Retinal pigment epithelial cell (primary cell): Measurements from ENCODE around the gene RMC1.

Source experiments
- DNase-seq: peaks from one replicate; pipeline ENCODE4 v3.0.0-alpha.2; 2010; ENCODE audit warnings: low read depth
- H3K4me3 ChIP-seq: 2 replicates; pipeline ENCODE4 v1.5.1; 2011; ENCODE audit warnings: mild to moderate bottlenecking, low read length, control low read depth, moderate library complexity
- TF ChIP-seq, protein P1 (sequence below): conservative IDR thresholded peaks from 2 replicates; pipeline ENCODE4 v1.5.1; 2011; ENCODE audit warnings: low read depth, low read length, control low read depth, inconsistent platforms

Gene RMC1

DNA sequence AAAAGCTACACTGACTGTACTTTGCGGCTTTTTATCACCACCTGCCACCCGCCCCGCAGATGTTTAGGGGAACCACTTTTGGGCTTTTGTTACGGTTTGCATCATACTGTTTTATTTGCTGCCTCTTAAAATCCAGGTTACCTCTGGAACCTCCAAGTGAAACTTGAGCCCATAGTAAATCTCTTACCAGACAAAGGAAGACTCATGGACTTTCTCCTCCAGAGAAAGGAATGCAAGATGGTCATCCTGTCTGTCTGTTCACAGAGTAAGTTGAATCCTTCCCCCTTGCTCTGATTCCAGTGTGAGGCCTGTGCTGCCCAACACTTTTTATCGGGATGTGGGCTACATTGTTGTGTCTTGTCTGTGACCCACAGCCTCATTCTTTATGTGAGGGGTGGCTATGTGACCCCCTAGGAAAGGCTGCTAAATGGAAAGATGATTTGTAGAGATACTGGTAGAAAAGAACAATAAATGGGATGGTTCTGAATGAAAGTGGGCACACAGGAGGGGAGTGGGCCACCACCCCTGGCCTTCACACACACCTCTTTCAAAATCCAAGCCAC lies 23.3 kb downstream of the RMC1 start:
- TF ChIP-seq, protein P1, sequence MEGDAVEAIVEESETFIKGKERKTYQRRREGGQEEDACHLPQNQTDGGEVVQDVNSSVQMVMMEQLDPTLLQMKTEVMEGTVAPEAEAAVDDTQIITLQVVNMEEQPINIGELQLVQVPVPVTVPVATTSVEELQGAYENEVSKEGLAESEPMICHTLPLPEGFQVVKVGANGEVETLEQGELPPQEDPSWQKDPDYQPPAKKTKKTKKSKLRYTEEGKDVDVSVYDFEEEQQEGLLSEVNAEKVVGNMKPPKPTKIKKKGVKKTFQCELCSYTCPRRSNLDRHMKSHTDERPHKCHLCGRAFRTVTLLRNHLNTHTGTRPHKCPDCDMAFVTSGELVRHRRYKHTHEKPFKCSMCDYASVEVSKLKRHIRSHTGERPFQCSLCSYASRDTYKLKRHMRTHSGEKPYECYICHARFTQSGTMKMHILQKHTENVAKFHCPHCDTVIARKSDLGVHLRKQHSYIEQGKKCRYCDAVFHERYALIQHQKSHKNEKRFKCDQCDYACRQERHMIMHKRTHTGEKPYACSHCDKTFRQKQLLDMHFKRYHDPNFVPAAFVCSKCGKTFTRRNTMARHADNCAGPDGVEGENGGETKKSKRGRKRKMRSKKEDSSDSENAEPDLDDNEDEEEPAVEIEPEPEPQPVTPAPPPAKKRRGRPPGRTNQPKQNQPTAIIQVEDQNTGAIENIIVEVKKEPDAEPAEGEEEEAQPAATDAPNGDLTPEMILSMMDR = no peak

DNA sequence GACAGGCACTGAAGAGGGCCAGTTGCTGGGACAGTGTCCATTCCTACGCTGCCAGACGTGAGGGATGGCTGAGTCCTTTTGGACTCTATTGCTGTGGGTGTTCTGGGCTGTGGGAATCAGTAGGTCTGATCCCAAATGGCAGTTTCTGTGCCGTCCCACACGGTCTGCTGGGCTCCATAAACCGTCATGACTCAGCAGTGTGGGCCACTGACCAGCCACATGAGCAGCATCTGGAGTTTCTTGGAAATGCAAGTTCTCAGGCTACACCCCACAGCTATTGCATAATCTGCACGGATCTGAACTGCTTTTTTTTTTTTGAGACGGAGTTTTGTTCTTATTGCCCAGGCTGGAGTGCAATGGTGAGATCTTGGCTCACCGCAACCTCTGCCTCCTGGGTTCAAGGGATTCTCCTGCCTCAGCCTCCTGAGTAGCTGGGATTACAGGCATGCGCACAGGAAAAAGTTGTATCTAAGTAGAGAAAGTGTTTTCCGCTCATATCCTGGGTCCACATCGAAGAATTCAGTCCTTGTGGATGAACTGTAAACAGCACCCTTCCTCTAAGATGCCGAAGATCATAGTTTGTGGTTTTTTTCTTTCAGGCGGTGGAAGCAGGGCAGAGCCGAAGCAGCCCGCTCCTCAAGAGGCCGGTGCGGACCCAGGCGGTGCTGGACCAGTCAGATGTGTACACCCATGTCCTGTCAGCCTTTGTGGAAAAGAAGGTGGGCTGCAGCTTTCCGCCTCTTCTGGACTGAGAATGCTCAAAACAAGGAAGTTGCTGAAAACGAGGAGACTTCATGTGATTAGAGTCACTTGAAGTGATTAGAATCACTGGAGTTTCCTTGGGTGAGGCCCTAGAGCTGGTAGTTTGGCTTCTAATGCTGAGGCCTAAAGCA lies 25.5 kb downstream of the RMC1 start:
- DNase-seq = no peak
- H3K4me3 ChIP-seq = no peak overlapping the region
- TF ChIP-seq, protein P1 = no peak

More for the DNA sequence above, 23.3 kb downstream of the RMC1 start:
- DNase-seq = no peak
- H3K4me3 ChIP-seq = no peak overlapping the region

DNA sequence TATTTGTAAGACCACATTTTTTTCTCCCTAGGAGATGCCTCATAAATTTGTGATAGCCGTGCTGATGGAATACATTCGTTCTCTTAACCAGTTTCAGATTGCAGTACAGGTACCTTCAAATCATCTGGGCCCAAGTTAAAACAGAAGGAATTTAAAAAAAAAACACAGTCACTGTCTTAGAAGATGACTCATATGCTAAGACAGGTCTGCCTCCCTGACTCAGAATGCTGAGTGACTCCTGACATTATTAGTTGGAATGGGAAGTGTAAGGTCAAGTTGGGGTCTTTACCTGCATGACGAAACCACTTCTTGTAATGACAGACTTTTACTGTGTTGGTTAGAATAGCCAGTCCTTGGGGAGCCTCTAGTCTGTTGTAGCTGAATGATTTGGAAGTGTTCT lies 26.3 kb downstream of the RMC1 start:
- DNase-seq = no peak
- no peak overlapping the region for H3K4me3 ChIP-seq
- TF ChIP-seq, protein P1 = no peak

DNA sequence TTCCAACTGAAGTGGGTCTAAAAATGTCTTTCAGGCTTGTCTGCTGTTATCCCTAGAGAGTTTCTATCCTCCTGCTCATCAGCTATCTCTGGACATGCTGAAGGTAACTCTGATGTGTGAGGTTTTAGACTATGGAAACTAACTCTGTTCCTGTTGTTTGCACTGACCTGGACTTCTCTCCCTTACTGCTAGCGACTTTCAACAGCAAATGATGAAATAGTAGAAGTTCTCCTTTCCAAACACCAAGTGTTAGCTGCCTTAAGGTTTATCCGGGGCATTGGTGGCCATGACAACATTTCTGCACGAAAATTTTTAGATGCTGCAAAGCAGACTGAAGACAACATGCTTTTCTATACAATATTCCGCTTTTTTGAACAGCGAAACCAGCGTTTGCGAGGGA lies 26.9 kb downstream of the RMC1 start:
- no peak overlapping the region for H3K4me3 ChIP-seq
- no peak for DNase-seq
- TF ChIP-seq, protein P1 = no peak

DNA sequence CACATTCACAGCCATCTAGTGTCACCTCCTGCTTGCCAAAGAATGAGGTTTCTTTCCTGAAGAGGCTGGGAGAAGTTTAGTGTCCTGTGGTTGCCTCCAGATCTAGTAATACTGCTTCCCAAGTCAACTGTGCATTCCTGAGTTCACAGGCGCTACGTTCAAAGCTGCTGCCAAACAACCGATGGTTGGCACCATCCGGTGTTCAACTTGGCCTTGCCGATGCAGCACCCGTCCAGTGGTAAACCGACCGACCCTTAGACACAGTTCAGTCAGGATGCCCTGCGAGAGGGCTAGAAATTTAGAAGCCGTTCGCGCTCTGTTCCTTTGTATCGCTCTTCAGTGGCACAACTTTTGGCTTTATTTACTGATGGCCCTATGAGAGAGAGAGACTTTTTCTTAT lies 28.6 kb downstream of the RMC1 start:
- TF ChIP-seq, protein P1 = no peak
- no peak for DNase-seq
- H3K4me3 ChIP-seq = no peak overlapping the region

DNA sequence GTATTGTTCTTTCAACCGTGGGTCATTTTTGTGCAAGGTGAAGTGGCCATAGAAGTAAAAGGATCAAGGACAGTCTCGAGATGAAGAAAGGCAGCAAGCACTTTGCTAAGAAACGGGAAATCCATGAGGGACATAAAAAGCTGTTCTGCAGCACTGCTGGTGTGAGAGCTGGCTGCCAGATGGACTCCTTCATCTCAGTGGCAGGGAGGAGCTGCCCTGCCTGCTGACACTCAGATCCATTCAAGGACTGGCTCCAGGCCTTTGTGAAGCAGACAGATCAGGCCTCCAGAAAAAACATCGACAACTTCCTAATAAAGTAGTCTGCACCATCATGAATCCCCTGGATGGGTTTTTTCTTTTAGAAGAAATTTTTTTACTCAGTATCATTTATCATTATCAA lies 29.5 kb downstream of the RMC1 start:
- H3K4me3 ChIP-seq = no peak overlapping the region
- TF ChIP-seq, protein P1 = no peak
- no peak for DNase-seq

DNA sequence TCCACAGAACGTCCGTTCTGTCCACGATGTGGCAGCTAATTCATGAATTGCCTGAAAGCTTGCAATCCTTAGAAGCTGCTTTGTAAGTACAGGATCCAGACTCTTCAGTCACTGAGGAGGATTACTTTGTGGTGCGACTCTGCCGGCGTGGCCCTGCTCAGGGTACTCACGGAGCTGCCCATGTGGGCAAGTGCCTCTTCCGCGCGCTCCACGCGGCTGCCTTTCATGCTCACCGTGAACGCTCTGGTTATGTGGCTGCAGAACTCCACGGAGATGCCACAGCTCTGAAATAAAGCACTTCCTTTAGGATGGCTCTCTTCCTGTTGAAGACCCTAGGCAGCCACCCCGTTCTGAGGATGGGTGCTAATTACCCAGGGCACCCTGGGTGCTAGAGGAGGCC lies 31.0 kb downstream of the RMC1 start:
- no peak overlapping the region for H3K4me3 ChIP-seq
- no peak for DNase-seq
- TF ChIP-seq, protein P1 = no peak
